GM12874 (cell line): ENCODE measurements around the gene ELOVL4.
A peak's percentile ranks its signal among the peaks of the same experiment; 100 is the strongest.

Source experiments
- TF ChIP-seq, protein P1 (sequence below): IDR thresholded peaks from 2 replicates; pipeline ENCODE4 v1.5.1; 2011; ENCODE audit warnings: low read depth, mild to moderate bottlenecking, control low read depth, low read length, moderate library complexity; ENCODE audit not compliant: insufficient read depth

The ELOVL4 gene

DNA sequence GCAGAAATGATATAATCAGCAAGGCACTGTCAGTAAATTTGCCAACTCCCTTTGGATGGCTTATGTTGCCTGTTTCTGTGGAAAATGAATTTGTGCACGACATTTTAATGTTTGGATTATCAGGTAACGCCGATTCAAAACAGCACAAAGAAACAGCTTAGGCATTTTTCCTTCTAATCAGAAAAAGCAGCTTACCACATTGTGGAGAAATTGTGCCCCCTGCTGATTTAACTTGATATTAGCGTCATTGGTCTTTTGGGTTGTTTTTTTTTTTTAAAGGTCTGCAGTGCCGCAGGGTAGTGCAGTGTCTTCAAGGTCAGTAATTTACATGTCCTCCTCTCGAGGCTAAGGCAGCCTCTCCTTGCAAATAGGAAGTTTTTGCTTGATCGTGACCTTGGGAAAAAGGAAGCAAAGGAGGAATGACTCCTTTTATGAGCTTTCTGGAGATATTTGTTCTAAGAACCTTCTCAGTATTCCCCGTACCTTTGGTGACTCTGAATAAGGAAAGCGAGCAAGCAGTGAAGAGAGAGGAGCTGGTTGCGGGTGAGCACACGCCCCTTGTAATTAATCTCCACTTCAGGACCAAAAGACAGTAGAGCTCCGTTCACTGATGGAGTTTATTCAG, 79.1 kb downstream of the ELOVL4 start:
- TF ChIP-seq, protein P1, sequence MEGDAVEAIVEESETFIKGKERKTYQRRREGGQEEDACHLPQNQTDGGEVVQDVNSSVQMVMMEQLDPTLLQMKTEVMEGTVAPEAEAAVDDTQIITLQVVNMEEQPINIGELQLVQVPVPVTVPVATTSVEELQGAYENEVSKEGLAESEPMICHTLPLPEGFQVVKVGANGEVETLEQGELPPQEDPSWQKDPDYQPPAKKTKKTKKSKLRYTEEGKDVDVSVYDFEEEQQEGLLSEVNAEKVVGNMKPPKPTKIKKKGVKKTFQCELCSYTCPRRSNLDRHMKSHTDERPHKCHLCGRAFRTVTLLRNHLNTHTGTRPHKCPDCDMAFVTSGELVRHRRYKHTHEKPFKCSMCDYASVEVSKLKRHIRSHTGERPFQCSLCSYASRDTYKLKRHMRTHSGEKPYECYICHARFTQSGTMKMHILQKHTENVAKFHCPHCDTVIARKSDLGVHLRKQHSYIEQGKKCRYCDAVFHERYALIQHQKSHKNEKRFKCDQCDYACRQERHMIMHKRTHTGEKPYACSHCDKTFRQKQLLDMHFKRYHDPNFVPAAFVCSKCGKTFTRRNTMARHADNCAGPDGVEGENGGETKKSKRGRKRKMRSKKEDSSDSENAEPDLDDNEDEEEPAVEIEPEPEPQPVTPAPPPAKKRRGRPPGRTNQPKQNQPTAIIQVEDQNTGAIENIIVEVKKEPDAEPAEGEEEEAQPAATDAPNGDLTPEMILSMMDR: peak; percentile 46
